ENCODE measurements around the gene FANCD2OS.

DNA sequence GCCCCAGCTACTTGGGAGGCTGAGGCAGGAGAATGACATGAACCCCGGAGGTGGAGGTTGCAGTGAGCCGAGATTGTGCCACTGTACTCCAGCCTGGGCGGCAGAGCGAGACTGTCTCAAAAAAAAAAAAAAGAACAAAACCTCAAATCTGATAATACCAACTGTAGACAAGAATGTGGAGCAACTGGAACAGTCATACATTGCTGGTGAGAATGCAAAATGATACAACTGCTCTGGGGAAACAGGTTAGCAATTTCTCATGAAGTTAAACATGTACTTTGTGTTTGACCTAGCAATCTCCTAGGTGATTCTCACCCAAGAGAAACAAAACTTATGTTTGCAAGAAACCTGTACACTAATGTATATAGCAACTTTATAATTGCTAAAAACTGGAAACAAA is 29.1 kb upstream of the FANCD2OS start:
- TF ChIP-seq CTCF (IDR thresholded peaks at IDR 0.05; ENCODE audit: low read depth, low read length) (no peak), POLR2A (IDR thresholded peaks at IDR 0.05; ENCODE audit: extremely low read depth, insufficient read length) (no peak)
- TF ChIP-seq, protein P1, sequence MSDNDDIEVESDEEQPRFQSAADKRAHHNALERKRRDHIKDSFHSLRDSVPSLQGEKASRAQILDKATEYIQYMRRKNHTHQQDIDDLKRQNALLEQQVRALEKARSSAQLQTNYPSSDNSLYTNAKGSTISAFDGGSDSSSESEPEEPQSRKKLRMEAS (IDR thresholded peaks at IDR 0.05; ENCODE audit: low read depth, low read length): no peak

Measured in NB4 (cell line).